PC-9 (cell line): ENCODE measurements around the gene GRIN2A. TPM values are rescaled to one million over a fixed set of nuclear protein-coding genes. Genes with fewer than 3 reads are reported as not detected.

Experiments used
- BruUV-seq: library from RNA; stranded (reverse); fragments of 400-500 nt; replicated peaks from 2 replicates; lab custom pipeline; 2021; lab: Mats Ljungman, UMichigan
- CTCF ChIA-PET: fragments of 300-600 bp; sonication (Branson Sonifier 250); formaldehyde crosslinking; loops from one replicate; lab custom pipeline; 2022; ENCODE audit warnings: antibody characterized with exemption; lab: Charles Lee
- POLR2A ChIA-PET: fragments of 300-600 bp; sonication (Branson Sonifier 250); formaldehyde crosslinking; loops from one replicate; lab custom pipeline; 2022; ENCODE audit warnings: antibody characterized with exemption; ENCODE audit not compliant: unreplicated experiment; lab: Charles Lee
- DNase-seq, 2 experiments: peaks; one replicate each; pipeline versions ENCODE4 v3.0.0 to v3.0.0-alpha.2; 2015 to 2022; ENCODE audit warnings: mixed read lengths in 1 of 2
- H2AFZ ChIP-seq: fragments of 200-600 bp; sonication (generic); 2 replicates; pipeline ENCODE4 v1.8.1; 2017; ENCODE audit warnings: antibody characterized with exemption
- H3F3A ChIP-seq: fragments of 200-600 bp; sonication (generic); 2 replicates; pipeline ENCODE4 v1.8.1; 2017; ENCODE audit warnings: antibody characterized with exemption, mild to moderate bottlenecking, low read depth; ENCODE audit not compliant: insufficient read depth
- H3K27ac ChIP-seq: fragments of 200-600 bp; sonication (generic); 2 replicates; pipeline ENCODE4 v1.6.1; 2016; ENCODE audit warnings: mixed run types
- H3K27me3 ChIP-seq: fragments of 200-600 bp; sonication (generic); 2 replicates; pipeline ENCODE4 v1.6.1; 2016; ENCODE audit warnings: low read depth, mixed run types; ENCODE audit not compliant: insufficient read depth
- H3K36me3 ChIP-seq: fragments of 200-600 bp; sonication (generic); 2 replicates; pipeline ENCODE4 v1.6.1; 2016; ENCODE audit warnings: low read depth, mixed run types
- H3K4me1 ChIP-seq: fragments of 200-600 bp; sonication (generic); replicated peaks from 2 replicates; pipeline ENCODE4 v1.6.1; 2016; ENCODE audit warnings: mixed run types; ENCODE audit not compliant: insufficient read depth
- H3K4me2 ChIP-seq: fragments of 200-600 bp; sonication (generic); 2 replicates; pipeline ENCODE4 v1.6.1; 2017; ENCODE audit warnings: mixed run types
- H3K4me3 ChIP-seq: fragments of 200-600 bp; sonication (generic); 2 replicates; pipeline ENCODE4 v1.6.1; 2016; ENCODE audit warnings: mixed run types
- H3K79me2 ChIP-seq: fragments of 200-600 bp; sonication (generic); 2 replicates; pipeline ENCODE4 v1.6.1; 2017; ENCODE audit warnings: low read depth, mixed run types
- H3K9me2 ChIP-seq: fragments of 200-600 bp; sonication (generic); 2 replicates; pipeline ENCODE4 v1.8.1; 2017; ENCODE audit warnings: mild to moderate bottlenecking; ENCODE audit not compliant: insufficient read depth
- H3K9me3 ChIP-seq: fragments of 200-600 bp; sonication (generic); 2 replicates; pipeline ENCODE4 v1.8.1; 2016; ENCODE audit warnings: low read depth; ENCODE audit not compliant: insufficient read depth
- H4K20me1 ChIP-seq: fragments of 200-600 bp; sonication (generic); 2 replicates; pipeline ENCODE4 v1.8.1; 2017; ENCODE audit not compliant: insufficient read depth
- CTCF ChIP-seq: fragments of 200-600 bp; sonication (generic); conservative IDR thresholded peaks from 2 replicates; pipeline ENCODE4 v1.6.1; 2017; ENCODE audit warnings: mixed run types, antibody characterized with exemption, mild to moderate bottlenecking, moderate library complexity
- EZH2 ChIP-seq: fragments of 200-600 bp; sonication (generic); IDR thresholded peaks from 2 replicates; pipeline ENCODE4 v1.8.0; 2017; ENCODE audit warnings: antibody characterized with exemption, low read depth
- intact Hi-C: fragments of 100-400 bp; cut with micrococcal nuclease; formaldehyde crosslinking; loops from one replicate; pipeline ENCODE4 v1.10.0; 2022; ENCODE audit not compliant: unreplicated experiment
- total RNA-seq: library from RNA; stranded (reverse); gene quantifications from 2 replicates; pipeline ENCODE4 v1.2.3, GENCODE V29; 2021

GRIN2A gene
- total RNA-seq, 1 experiment from 2014 or later: not detected

GRCh38 chr16:9846362-9847099, 335.7 kb downstream of the GRIN2A start:
- H3K36me3 ChIP-seq: no peaks in the 10 kb centered on the region
- intact Hi-C loops: no loop called here
- DNase-seq: no peak
- H4K20me1 ChIP-seq: no peaks in the 10 kb centered on the region
- H3K79me2 ChIP-seq: no peaks in the 10 kb centered on the region
- H3K4me2 ChIP-seq: no peak overlapping the region
- no peak overlapping the region for H3K4me3 ChIP-seq
- H2AFZ ChIP-seq: no peak overlapping the region
- no TSS peak for BruUV-seq
- ChIA-PET POLR2A (no interaction called here), CTCF (no interaction called here)
- H3K4me1 ChIP-seq: no peaks in the 10 kb centered on the region
- no peaks in the 10 kb centered on the region for H3K9me2 ChIP-seq
- H3F3A ChIP-seq: no peaks in the 10 kb centered on the region
- TF ChIP-seq EZH2 (no peak), CTCF (no peak)
- H3K27me3 ChIP-seq: peaks cover 17% of the 10 kb centered on the region; the same call in 1 of the 2 replicates
- H3K9me3 ChIP-seq: no peaks in the 10 kb centered on the region
- no peak overlapping the region for H3K27ac ChIP-seq

GRCh38 chr16:9845661-9846361, 336.4 kb downstream of the GRIN2A start:
- no TSS peak for BruUV-seq
- no peaks in the 10 kb centered on the region for H4K20me1 ChIP-seq
- no peaks in the 10 kb centered on the region for H3K4me1 ChIP-seq
- H3K9me3 ChIP-seq: no peaks in the 10 kb centered on the region
- no peaks in the 10 kb centered on the region for H3K79me2 ChIP-seq
- H3K9me2 ChIP-seq: no peaks in the 10 kb centered on the region
- no peaks in the 10 kb centered on the region for H3F3A ChIP-seq
- ChIA-PET POLR2A (no interaction called here), CTCF (no interaction called here)
- H3K4me2 ChIP-seq: no peak overlapping the region
- H3K27me3 ChIP-seq: peaks cover 14% of the 10 kb centered on the region; the same call in 1 of the 2 replicates
- H3K36me3 ChIP-seq: no peaks in the 10 kb centered on the region
- TF ChIP-seq EZH2 (no peak), CTCF (no peak)
- no peak for DNase-seq
- no peak overlapping the region for H2AFZ ChIP-seq
- intact Hi-C loops: no loop called here
- H3K4me3 ChIP-seq: no peak overlapping the region
- no peak overlapping the region for H3K27ac ChIP-seq

- H3K79me2 ChIP-seq: no peaks in the 10 kb centered on the region
- intact Hi-C loops: no loop called here
- DNase-seq: no peak
- no peak overlapping the region for H3K4me3 ChIP-seq
- no peaks in the 10 kb centered on the region for H3K36me3 ChIP-seq
- no peaks in the 10 kb centered on the region for H3K9me2 ChIP-seq
- POLR2A ChIA-PET: no interaction called here
- H3K4me2 ChIP-seq: no peak overlapping the region
- no peak overlapping the region for H2AFZ ChIP-seq
- H3K9me3 ChIP-seq: no peaks in the 10 kb centered on the region
- no TSS peak for BruUV-seq
- peaks cover 1% of the 10 kb centered on the region; the same call in 1 of the 2 replicates for H3K27me3 ChIP-seq
- no peaks in the 10 kb centered on the region for H4K20me1 ChIP-seq
- no peaks in the 10 kb centered on the region for H3F3A ChIP-seq
- no peak overlapping the region for H3K27ac ChIP-seq
- no peaks in the 10 kb centered on the region for H3K4me1 ChIP-seq
- no peak for TF ChIP-seq EZH2
- no peak for TF ChIP-seq CTCF
- CTCF ChIA-PET: no interaction called here
Observed at GRCh38 chr16:9844361-9844760, 337.9 kb downstream of the GRIN2A start.
